ENCODE results near the gene VPS26C. TPM values are rescaled to one million over a fixed set of nuclear protein-coding genes. Genes with fewer than 3 reads are reported as not detected.

Gene VPS26C
- total and polyA plus RNA-seq, 2 of the 8 experiments (the other 6 are each of a cell fraction or from before 2014, with no cell fraction given): 43.5 to 71.6 TPM

- Histone ChIP-seq H4K20me1 (replicated peaks in 1 of 2; ENCODE audit: control insufficient read depth in 1 of 2, insufficient read depth in 2 of 2, low read length in 2 of 2) (no peaks in the 10 kb centered on the region), H3K27me3 (replicated peaks in 1 of 4; ENCODE audit: control insufficient read depth in 3 of 4, extremely low read depth in 1 of 4, insufficient read depth in 3 of 4, low read length in 3 of 4) (no peaks in the 10 kb centered on the region), H3K9ac (replicated peaks in 1 of 4; ENCODE audit: extremely low read depth in 1 of 4, low read depth in 3 of 4, low read length in 3 of 4) (no peak overlapping the region), H3K23ac (ENCODE audit: insufficient read length) (no peak overlapping the region), H4K91ac (replicated peaks; ENCODE audit: insufficient read length, low read length) (no peak overlapping the region), H4K5ac (ENCODE audit: insufficient read length, low read depth, low read length) (no peak overlapping the region), H3K4me1 (replicated peaks in 1 of 4; ENCODE audit: control insufficient read depth in 3 of 4, insufficient read depth in 4 of 4, low read length in 3 of 4) (no peaks in the 10 kb centered on the region; a peak in 1 of 7 replicates), H2BK120ac (replicated peaks; ENCODE audit: low read depth, low read length) (no peak overlapping the region), H3K79me1 (ENCODE audit: low read depth, low read length) (no peaks in the 10 kb centered on the region), H4K8ac (ENCODE audit: extremely low read depth, insufficient read depth, low read length) (no peak overlapping the region), H3K56ac (replicated peaks; ENCODE audit: insufficient read length, low read depth, low read length) (no peak overlapping the region), H3K14ac (ENCODE audit: insufficient read length) (no peak overlapping the region), H2BK5ac (ENCODE audit: low read depth, low read length) (no peak overlapping the region), H2BK15ac (ENCODE audit: low read length) (no peak overlapping the region), H3K23me2 (ENCODE audit: low read depth, low read length) (no peaks in the 10 kb centered on the region), H2AFZ (ENCODE audit: low read length) (no peak overlapping the region), H3K4me2 (ENCODE audit: insufficient read depth in 1 of 2, low read depth in 2 of 2, low read length in 2 of 2) (no peak overlapping the region), H2BK20ac (ENCODE audit: low read length) (no peak overlapping the region), H3K79me2 (ENCODE audit: control insufficient read depth in 1 of 2, insufficient read depth in 2 of 2, low read length in 2 of 2) (no peaks in the 10 kb centered on the region), H2BK12ac (ENCODE audit: low read depth, low read length) (no peak overlapping the region), H3K18ac (ENCODE audit: extremely low read depth, low read length) (no peak overlapping the region), H3K36me3 (ENCODE audit: control insufficient read depth in 2 of 4, insufficient read depth in 4 of 4, low read length in 3 of 4) (peaks cover 0 to 8% (median 0%) of the 10 kb centered on the region in 4 experiments; a peak in 3 of 8 replicates), H2AK5ac (ENCODE audit: low read depth, low read length) (no peak overlapping the region), H3K4me3 (ENCODE audit: extremely low read depth in 1 of 4, insufficient read depth in 2 of 4, low read depth in 3 of 4, low read length in 4 of 4) (no peak overlapping the region), H3K27ac (ENCODE audit: low read depth, low read length) (no peak overlapping the region), H3K4ac (replicated peaks; ENCODE audit: insufficient read length, low read depth, low read length) (no peak overlapping the region), H3K9me3 (ENCODE audit: insufficient read depth in 2 of 2, low read depth in 1 of 2, low read length in 1 of 2) (no peaks in the 10 kb centered on the region)
- no peak for FAIRE-seq
- DNase-seq (ENCODE audit: low read depth in 1 of 2, low spot score in 2 of 2): no peak
- 98% methylated on average over 2 of the region's 2 CpGs; no CpG with 5 or more reads in 1 of the 2 experiments for WGBS, 2 experiments (ENCODE audit: extremely low coverage in 1 of 2, insufficient coverage in 1 of 2, insufficient read length in 1 of 2, insufficient replicate concordance in 2 of 2, low coverage in 1 of 2, low lambda C conversion rate in 2 of 2, missing lambda C conversion rate in 1 of 2)
- POLR2A ChIA-PET (ENCODE audit: partially characterized antibody): no interaction called here
- CTCF ChIA-PET (ENCODE audit: partially characterized antibody): no interaction called here
- TF ChIP-seq NANOG (IDR thresholded peaks at IDR 0.05; ENCODE audit: insufficient read depth, low read depth, low read length, poor library complexity, severe bottlenecking): no peak
- TF ChIP-seq CHD2 (IDR thresholded peaks at IDR 0.05; ENCODE audit: low read length): no peak
- no peak for TF ChIP-seq EGR1 (IDR thresholded peaks at IDR 0.05; ENCODE audit: borderline replicate concordance, low read depth, low read length)
- no peak for TF ChIP-seq SP1 (IDR thresholded peaks at IDR 0.05; ENCODE audit: low read depth, low read length)
- TF ChIP-seq SUZ12 (IDR thresholded peaks at IDR 0.05; ENCODE audit: low read length): no peak
- TF ChIP-seq POU5F1 (IDR thresholded peaks at IDR 0.05; ENCODE audit: low read depth, low read length): no peak
- TF ChIP-seq CBX8 (IDR thresholded peaks at IDR 0.05; ENCODE audit: borderline replicate concordance, low read depth, low read length): no peak
- TF ChIP-seq GABPA (IDR thresholded peaks at IDR 0.05; ENCODE audit: borderline replicate concordance, insufficient read depth, low read length): no peak
- no peak for TF ChIP-seq RAD21 (IDR thresholded peaks at IDR 0.05 in 1 of 2, conservative IDR thresholded peaks at IDR 0.05 in 1 of 2; ENCODE audit: low read depth in 2 of 2, low read length in 2 of 2)
- TF ChIP-seq FOSL1 (IDR thresholded peaks at IDR 0.05; ENCODE audit: insufficient read depth, low read depth, low read length): no peak
- TF ChIP-seq SAP30 (IDR thresholded peaks at IDR 0.05; ENCODE audit: insufficient read depth, insufficient replicate concordance, low read length): no peak
- TF ChIP-seq POLR2A (IDR thresholded peaks at IDR 0.05; ENCODE audit: control extremely low read depth in 1 of 2, low read depth in 2 of 2, low read length in 2 of 2): no peak
- no peak for TF ChIP-seq RXRA (IDR thresholded peaks at IDR 0.05; ENCODE audit: insufficient read depth, low read depth, low read length)
- no peak for TF ChIP-seq JUN (IDR thresholded peaks at IDR 0.05; ENCODE audit: low read depth, low read length)
- no peak for TF ChIP-seq ASH2L (IDR thresholded peaks at IDR 0.05; ENCODE audit: low read length)
These were observed 80.2 kb downstream of the VPS26C start for GRCh38 chr21:37186983-37187382.
